B cell (primary cell): ENCODE results near the gene NTPCR.

Source experiments
- EZH2 ChIP-seq: IDR thresholded peaks from 2 replicates; pipeline ENCODE4 v1.6.1; 2012; ENCODE audit warnings: borderline replicate concordance, low read depth, mild to moderate bottlenecking, moderate library complexity, low read length; ENCODE audit not compliant: insufficient read depth, poor library complexity, severe bottlenecking
- TF ChIP-seq, protein P1 (sequence below): fragments of 200-600 bp; IDR thresholded peaks from one replicate; pipeline ENCODE4 v1.8.0; 2022; ENCODE audit warnings: antibody characterized with exemption, mild to moderate bottlenecking

DNA sequence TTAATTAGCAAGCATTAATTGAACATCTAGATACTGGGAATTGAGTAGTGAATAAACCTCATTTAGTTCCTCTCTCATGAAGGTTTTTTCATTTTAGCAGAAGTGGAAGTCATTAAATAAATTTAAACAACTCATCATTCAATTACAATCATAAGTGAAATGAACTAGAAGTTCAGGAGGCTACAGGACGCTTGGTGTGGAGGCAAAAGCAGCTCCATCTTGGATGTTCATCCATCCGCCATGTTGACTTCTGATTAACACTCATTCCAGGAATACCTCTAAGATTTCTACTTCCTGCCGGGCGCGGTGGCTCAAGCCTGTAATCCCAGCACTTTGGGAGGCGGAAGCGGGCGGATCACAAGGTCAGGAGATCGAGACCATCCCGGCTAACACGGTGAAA, 11.5 kb upstream of the NTPCR start:
- TF ChIP-seq, protein P1, sequence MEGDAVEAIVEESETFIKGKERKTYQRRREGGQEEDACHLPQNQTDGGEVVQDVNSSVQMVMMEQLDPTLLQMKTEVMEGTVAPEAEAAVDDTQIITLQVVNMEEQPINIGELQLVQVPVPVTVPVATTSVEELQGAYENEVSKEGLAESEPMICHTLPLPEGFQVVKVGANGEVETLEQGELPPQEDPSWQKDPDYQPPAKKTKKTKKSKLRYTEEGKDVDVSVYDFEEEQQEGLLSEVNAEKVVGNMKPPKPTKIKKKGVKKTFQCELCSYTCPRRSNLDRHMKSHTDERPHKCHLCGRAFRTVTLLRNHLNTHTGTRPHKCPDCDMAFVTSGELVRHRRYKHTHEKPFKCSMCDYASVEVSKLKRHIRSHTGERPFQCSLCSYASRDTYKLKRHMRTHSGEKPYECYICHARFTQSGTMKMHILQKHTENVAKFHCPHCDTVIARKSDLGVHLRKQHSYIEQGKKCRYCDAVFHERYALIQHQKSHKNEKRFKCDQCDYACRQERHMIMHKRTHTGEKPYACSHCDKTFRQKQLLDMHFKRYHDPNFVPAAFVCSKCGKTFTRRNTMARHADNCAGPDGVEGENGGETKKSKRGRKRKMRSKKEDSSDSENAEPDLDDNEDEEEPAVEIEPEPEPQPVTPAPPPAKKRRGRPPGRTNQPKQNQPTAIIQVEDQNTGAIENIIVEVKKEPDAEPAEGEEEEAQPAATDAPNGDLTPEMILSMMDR: no peak
- no peak for TF ChIP-seq EZH2
